Neural cell (in vitro differentiated cells): Measurements from ENCODE around the gene SFI1. TPM values are rescaled to one million over a fixed set of nuclear protein-coding genes. Genes with fewer than 3 reads are reported as not detected.

Experiments used
- H2AFZ ChIP-seq: fragments of 200-600, 300-800 bp; sonication (generic), shearing (Covaris generic); 2 replicates; pipeline ENCODE4 v1.6.0; 2014; ENCODE audit warnings: low read depth, mild to moderate bottlenecking, antibody characterized with exemption, low read length, moderate library complexity
- H3F3A ChIP-seq: fragments of 200-600 bp; shearing (Covaris generic); 2 replicates; pipeline ENCODE4 v1.6.1; 2016; ENCODE audit warnings: mild to moderate bottlenecking, moderate library complexity, mixed read lengths, antibody characterized with exemption, low read length; ENCODE audit not compliant: insufficient read depth, poor library complexity, severe bottlenecking
- H3K27ac ChIP-seq: fragments of 200-600, 300-800 bp; sonication (generic), shearing (Covaris generic); 2 replicates; pipeline ENCODE4 v1.5.1; 2014; ENCODE audit warnings: mild to moderate bottlenecking, low read length, moderate library complexity
- H3K27me3 ChIP-seq: fragments of 300-800, 200-600 bp; sonication (generic), shearing (Covaris generic); 2 replicates; pipeline ENCODE4 v1.6.0; 2014; ENCODE audit warnings: mild to moderate bottlenecking, low read depth, low read length, moderate library complexity; ENCODE audit not compliant: insufficient read depth
- H3K36me3 ChIP-seq: fragments of 300-800, 200-600 bp; sonication (generic), shearing (Covaris generic); 2 replicates; pipeline ENCODE4 v1.5.1; 2014; ENCODE audit warnings: mild to moderate bottlenecking, antibody characterized with exemption, low read length, moderate library complexity; ENCODE audit not compliant: insufficient read depth
- H3K4me2 ChIP-seq: fragments of 300-800, 200-600 bp; sonication (generic), shearing (Covaris generic); 2 replicates; pipeline ENCODE4 v1.6.0; 2014; ENCODE audit warnings: mild to moderate bottlenecking, low read length
- H3K4me3 ChIP-seq: fragments of 300-800, 200-600 bp; sonication (generic), shearing (Covaris generic); 2 replicates; pipeline ENCODE4 v1.5.1; 2014; ENCODE audit warnings: mild to moderate bottlenecking, low read length, moderate library complexity
- H3K79me2 ChIP-seq: fragments of 200-600 bp; shearing (Covaris generic); replicated peaks from 2 replicates; pipeline ENCODE4 v1.6.0; 2014; ENCODE audit warnings: mild to moderate bottlenecking, low read length, moderate library complexity; ENCODE audit not compliant: insufficient read depth
- H3K9ac ChIP-seq: fragments of 300-800, 200-600 bp; sonication (generic), shearing (Covaris generic); 2 replicates; pipeline ENCODE4 v1.6.1; 2016; ENCODE audit warnings: mild to moderate bottlenecking, low read length, mixed read lengths
- H3K9me2 ChIP-seq: fragments of 200-600 bp; shearing (Covaris generic); 2 replicates; pipeline ENCODE4 v1.6.1; 2016; ENCODE audit warnings: mild to moderate bottlenecking, low read length, mixed read lengths; ENCODE audit not compliant: insufficient read depth
- H3K9me3 ChIP-seq: fragments of 200-600, 300-800 bp; sonication (generic), shearing (Covaris generic); 2 replicates; pipeline ENCODE4 v1.6.1; 2016; ENCODE audit warnings: mild to moderate bottlenecking, mixed run types, low read length, moderate library complexity, mixed read lengths
- H4K20me1 ChIP-seq: fragments of 200-600 bp; shearing (Covaris generic); 2 replicates; pipeline ENCODE4 v1.6.1; 2016; ENCODE audit warnings: mild to moderate bottlenecking, mixed run types; ENCODE audit not compliant: insufficient read depth
- CTCF ChIP-seq: fragments of 450-650 bp; IDR thresholded peaks from 2 replicates; pipeline ENCODE4 v1.5.1; 2014; ENCODE audit warnings: antibody characterized with exemption, mild to moderate bottlenecking, moderate library complexity; ENCODE audit not compliant: poor library complexity, severe bottlenecking
- EP300 ChIP-seq: fragments of 450-650 bp; conservative IDR thresholded peaks from 2 replicates; pipeline ENCODE4 v1.6.1; 2014; ENCODE audit warnings: antibody characterized with exemption, mild to moderate bottlenecking, moderate library complexity; ENCODE audit not compliant: poor library complexity, severe bottlenecking
- EZH2 ChIP-seq: fragments of 200-600, 300-800 bp; shearing (Covaris generic), sonication (generic); IDR thresholded peaks from 2 replicates; pipeline ENCODE4 v1.6.1; 2014; ENCODE audit warnings: antibody characterized with exemption, low read length, borderline replicate concordance, mild to moderate bottlenecking; ENCODE audit not compliant: insufficient read depth, poor library complexity, severe bottlenecking
- MXI1 ChIP-seq: fragments of 450-650 bp; conservative IDR thresholded peaks from 2 replicates; pipeline ENCODE4 v1.6.1; 2014; ENCODE audit warnings: antibody characterized with exemption, mild to moderate bottlenecking; ENCODE audit not compliant: poor library complexity, severe bottlenecking
- POLR2AphosphoS5 ChIP-seq: IDR thresholded peaks from 2 replicates; pipeline ENCODE4 v1.6.1; 2012
- RAD21 ChIP-seq: fragments of 450-650 bp; conservative IDR thresholded peaks from 2 replicates; pipeline ENCODE4 v1.6.1; 2014; ENCODE audit warnings: antibody characterized with exemption, mild to moderate bottlenecking, moderate library complexity
- REST ChIP-seq: IDR thresholded peaks from 2 replicates; pipeline ENCODE4 v1.6.1; 2012; ENCODE audit warnings: borderline replicate concordance
- SMC3 ChIP-seq: fragments of 450-650 bp; conservative IDR thresholded peaks from 2 replicates; pipeline ENCODE4 v1.6.1; 2014; ENCODE audit warnings: antibody characterized with exemption, mild to moderate bottlenecking, moderate library complexity; ENCODE audit not compliant: poor library complexity
- TAF1 ChIP-seq: IDR thresholded peaks from 2 replicates; pipeline ENCODE4 v1.6.1; 2012; ENCODE audit warnings: low read depth
- polyA plus RNA-seq: library from polyadenylated mRNA; depleted of rRNA; stranded (reverse); fragments of >200 nt; gene quantifications from 2 replicates; pipeline ENCODE4 v1.2.3, GENCODE V29; 2014

SFI1 gene
- polyA plus RNA-seq, 1 donor from 2014 or later: 19.9 TPM

DNA sequence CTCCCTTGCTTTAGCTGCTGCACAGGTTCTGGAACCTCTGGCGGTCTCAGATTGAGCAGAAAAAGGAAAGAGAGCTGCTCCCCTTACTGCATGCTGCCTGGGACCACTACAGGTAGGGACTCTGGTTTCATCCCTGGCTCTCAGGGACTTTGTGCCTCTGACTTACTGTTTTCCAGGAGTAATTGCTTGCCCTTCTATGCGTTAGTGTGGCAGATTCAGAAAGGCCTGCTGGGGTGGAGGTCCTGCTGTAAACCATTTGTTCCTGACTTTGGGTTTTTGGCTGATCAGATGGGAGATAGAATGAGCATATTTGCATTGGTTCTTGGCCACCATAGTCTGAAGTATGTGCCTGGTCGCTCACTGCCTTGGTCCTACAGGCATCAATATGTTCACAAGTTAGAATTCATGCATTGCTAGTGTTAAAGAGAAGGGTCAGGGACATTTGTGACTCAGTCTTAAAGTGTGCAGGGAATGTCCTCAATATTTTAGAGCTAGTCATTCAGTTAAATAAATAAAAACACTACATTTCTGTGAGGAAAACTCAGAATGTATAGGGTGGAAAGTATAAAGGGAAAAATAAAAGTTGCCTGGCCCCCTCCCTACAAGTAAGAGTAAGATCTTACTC, 87.6 kb downstream of the SFI1 start:
- no peak overlapping the region for H2AFZ ChIP-seq
- H3F3A ChIP-seq: no peaks in the 10 kb centered on the region
- no peaks in the 10 kb centered on the region for H3K9me2 ChIP-seq
- peaks cover 3% of the 10 kb centered on the region for H3K36me3 ChIP-seq
- no peaks in the 10 kb centered on the region for H3K9me3 ChIP-seq
- H3K79me2 ChIP-seq: no peaks in the 10 kb centered on the region
- H3K27ac ChIP-seq: no peak overlapping the region
- no peak overlapping the region for H3K9ac ChIP-seq
- no peaks in the 10 kb centered on the region for H3K27me3 ChIP-seq
- H3K4me2 ChIP-seq: no peak overlapping the region
- TF ChIP-seq EZH2 (no peak), RAD21 (no peak)
- no peaks in the 10 kb centered on the region for H4K20me1 ChIP-seq
- no peak overlapping the region for H3K4me3 ChIP-seq

DNA sequence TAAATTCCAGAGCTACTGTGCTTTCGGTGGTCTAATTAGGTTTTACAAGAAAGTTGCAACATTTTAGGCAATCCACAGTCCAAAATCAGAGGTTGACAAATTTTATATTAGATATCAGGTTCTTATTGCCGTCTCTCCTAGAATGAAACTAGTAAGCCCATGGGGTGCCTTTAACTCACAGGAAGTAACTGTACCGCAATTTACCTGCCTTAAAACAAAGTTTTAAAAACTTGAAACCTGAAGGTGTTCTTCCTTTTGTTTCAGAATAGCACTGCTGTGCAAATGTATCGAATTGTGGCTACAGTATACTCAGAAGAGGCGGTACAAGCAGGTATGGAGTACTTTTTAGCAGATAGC, 88.4 kb downstream of the SFI1 start:
- Histone ChIP-seq H3K4me3 (no peak overlapping the region), H3K9me2 (no peaks in the 10 kb centered on the region), H3K9ac (no peak overlapping the region), H3K36me3 (peaks cover 3% of the 10 kb centered on the region), H3K27ac (no peak overlapping the region), H3K79me2 (no peaks in the 10 kb centered on the region), H4K20me1 (no peaks in the 10 kb centered on the region), H3K27me3 (no peaks in the 10 kb centered on the region), H3K9me3 (no peaks in the 10 kb centered on the region), H3K4me2 (no peak overlapping the region), H2AFZ (no peak overlapping the region), H3F3A (no peaks in the 10 kb centered on the region)
- TF ChIP-seq SMC3: no peak
- no peak for TF ChIP-seq EZH2
- TF ChIP-seq CTCF: no peak
- TF ChIP-seq EP300: no peak
- TF ChIP-seq REST: no peak
- no peak for TF ChIP-seq TAF1
- TF ChIP-seq MXI1: no peak
- no peak for TF ChIP-seq POLR2AphosphoS5
- TF ChIP-seq RAD21: no peak
